K562 (cell line): ENCODE measurements around the gene PITPNM1. TPM values are rescaled to one million over a fixed set of nuclear protein-coding genes. Genes with fewer than 3 reads are reported as not detected.

ENCODE experiments used
- CEBPB ChIP-seq: fragments of 450-650 bp; IDR thresholded peaks from 2 replicates; pipeline ENCODE4 v1.6.1; 2016; ENCODE audit warnings: missing genetic modification characterization, missing compliant biosample characterization
- ETV5 ChIP-seq: sonication (generic); formaldehyde crosslinking; IDR thresholded peaks from 2 replicates; pipeline ENCODE4 v1.4.0; 2020; ENCODE audit warnings: low read depth, mild to moderate bottlenecking, missing genetic modification reagents
- L3MBTL2 ChIP-seq: fragments of 450-650 bp; IDR thresholded peaks from 2 replicates; pipeline ENCODE4 v1.6.1; 2016; ENCODE audit warnings: mild to moderate bottlenecking, moderate library complexity
- NFE2 ChIP-seq: IDR thresholded peaks from 2 replicates; pipeline ENCODE4 v1.6.1; 2014; ENCODE audit warnings: antibody characterized with exemption, low read depth
- SP1 ChIP-seq: sonication (generic); formaldehyde crosslinking; IDR thresholded peaks from 2 replicates; pipeline ENCODE4 v1.8.1; 2022; ENCODE audit warnings: mild to moderate bottlenecking, missing genetic modification reagents
- SUPT5H ChIP-seq: fragments of 450-650 bp; IDR thresholded peaks from 2 replicates; pipeline ENCODE4 v1.6.1; 2016
- TEAD1 ChIP-seq, 2 experiments: fragments of 450-650 bp in 1 of 2; sonication (generic) in 1 of 2; formaldehyde crosslinking; IDR thresholded peaks; 2 replicates each; pipeline versions ENCODE4 v1.4.0 to v1.8.0; 2020 to 2022; ENCODE audit warnings: mild to moderate bottlenecking in 2 of 2, missing genetic modification reagents in 1 of 2
- TEAD2 ChIP-seq: fragments of 450-650 bp; IDR thresholded peaks from 2 replicates; pipeline ENCODE4 v1.6.1; 2016; ENCODE audit warnings: missing genetic modification characterization, control low read depth, missing compliant biosample characterization
- ZNF197 ChIP-seq: fragments of 200-800 bp; sonication (Bioruptor generic); IDR thresholded peaks from 2 replicates; pipeline ENCODE4 v1.6.1; 2016; ENCODE audit warnings: low read depth, missing genetic modification characterization, missing compliant biosample characterization
- ZNF699 ChIP-seq: fragments of 250-450 bp; sonication (Bioruptor Pico); IDR thresholded peaks from 2 replicates; pipeline ENCODE4 v1.8.0; 2021; ENCODE audit warnings: mild to moderate bottlenecking, moderate library complexity; ENCODE audit not compliant: insufficient replicate concordance
- polyA plus RNA-seq, 8 experiments: library from polyadenylated mRNA; depleted of rRNA in 4 of 8; stranded (reverse) in 5 of 8; unstranded in 3 of 8; fragments of >200 nt; fragmentation: Nextera tagmentation in 2 of 8; fragmentation: Illumina TruSeq in 1 of 8; extraction: Ambion mirVana in 2 of 8; extraction: Trizol in 1 of 8; gene quantifications; 2 replicates each; pipeline versions ENCODE4 v1.2.1 to v1.2.3, GENCODE V29; 2011 to 2014; ENCODE audit warnings: inconsistent platforms in 1 of 8, missing spikeins in 1 of 8
- total RNA-seq, 7 experiments: library from RNA; depleted of rRNA in 6 of 7; stranded (reverse); fragments of >200 nt in 6 of 7; fragmentation: Illumina TruSeq in 2 of 7; extraction: Trizol in 2 of 7; gene quantifications; 2 replicates each; pipeline versions ENCODE4 v1.2.1 to v1.2.3, GENCODE V29; 2011 to 2021; ENCODE audit warnings: low replicate concordance in 1 of 7
- TF ChIP-seq, protein P1 (sequence below): IDR thresholded peaks from 2 replicates; pipeline ENCODE4 v1.6.1; 2011; ENCODE audit not compliant: insufficient read length; ENCODE audit errors: extremely low read depth
- TF ChIP-seq, protein P2 (sequence below), 2 experiments: fragments of 150-350 bp in 1 of 2; IDR thresholded peaks; 2 replicates each; pipeline ENCODE4 v1.6.1; 2012 to 2016; ENCODE audit warnings: low read depth in 2 of 2, low read length in 2 of 2, mild to moderate bottlenecking in 1 of 2, moderate library complexity in 1 of 2
- TF ChIP-seq, protein P3 (sequence below): sonication (generic); formaldehyde crosslinking; IDR thresholded peaks from 2 replicates; pipeline ENCODE4 v1.8.0; 2022; ENCODE audit warnings: mild to moderate bottlenecking, missing genetic modification reagents, borderline replicate concordance
- TF ChIP-seq, protein P4 (sequence below): sonication (generic); formaldehyde crosslinking; IDR thresholded peaks from 2 replicates; pipeline ENCODE4 v1.8.0; 2022; ENCODE audit warnings: missing genetic modification reagents, mild to moderate bottlenecking, moderate library complexity, borderline replicate concordance
- TF ChIP-seq, protein P5 (sequence below): fragments of 450-650 bp; IDR thresholded peaks from 2 replicates; pipeline ENCODE4 v1.6.1; 2017; ENCODE audit warnings: antibody characterized with exemption, mild to moderate bottlenecking

Gene PITPNM1
- total and polyA plus RNA-seq, 9 of the 15 experiments (the other 6 are each of a cell fraction or from before 2014, with no cell fraction given), result 0.11 to 53.7 (median 16.0) TPM

DNA sequence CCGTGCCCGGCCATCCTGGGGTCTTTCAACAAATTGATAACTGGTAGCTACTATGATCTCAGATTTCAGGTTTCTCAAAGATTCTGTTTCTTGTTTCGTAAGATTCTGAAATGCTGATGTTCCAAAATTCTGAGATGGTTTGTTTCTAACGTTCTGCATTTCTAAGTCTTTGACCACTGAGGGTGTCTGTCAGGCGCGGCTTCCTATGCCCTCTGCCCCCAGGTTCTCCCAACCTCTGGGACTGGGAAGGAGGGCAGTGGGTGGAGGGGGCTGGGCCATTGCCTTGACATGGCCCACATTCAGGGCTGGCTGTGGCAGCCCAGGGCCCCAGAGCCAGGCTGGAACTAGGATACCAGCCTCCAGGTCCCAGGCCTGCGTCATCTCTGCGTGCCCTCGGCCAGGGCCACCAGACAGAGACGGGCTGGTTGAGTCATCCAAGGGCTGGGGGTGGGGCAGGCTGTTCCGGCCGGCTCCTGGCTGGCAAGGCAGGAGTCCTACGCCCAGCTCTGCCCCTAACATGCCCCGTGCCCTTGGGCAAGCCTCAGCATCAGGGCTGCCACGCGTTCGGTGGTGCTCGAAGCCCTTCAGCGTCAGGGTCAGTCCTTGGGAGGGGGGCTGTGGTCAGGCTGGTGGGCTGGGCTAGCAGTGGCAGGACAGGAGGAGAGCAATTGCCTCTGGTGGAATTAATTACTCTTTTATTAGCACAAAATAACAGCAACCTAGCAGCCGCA lies 41.3 kb downstream of the PITPNM1 start (continued):
- TF ChIP-seq SP1 (CRISPR knock-in tag) (0 out of 2 replicates have a peak, but pooled peaks have one; percentile 23), ETV5 (peak; percentile 66), CEBPB (tag) (peak; percentile 53), ZNF699 (CRISPR knock-in tag) (no peak), NFE2 (peak; percentile 35; the same call in 1 of the 2 replicates), ZNF197 (CRISPR knock-in tag) (no peak), TEAD2 (no peak), L3MBTL2 (no peak), SUPT5H (peak; percentile 72), TEAD1 (CRISPR knock-in tag; IDR thresholded peaks at IDR 0.05) (peak; percentile 39 to 54; a peak in 2 of 4 replicates)
- TF ChIP-seq, protein P1, sequence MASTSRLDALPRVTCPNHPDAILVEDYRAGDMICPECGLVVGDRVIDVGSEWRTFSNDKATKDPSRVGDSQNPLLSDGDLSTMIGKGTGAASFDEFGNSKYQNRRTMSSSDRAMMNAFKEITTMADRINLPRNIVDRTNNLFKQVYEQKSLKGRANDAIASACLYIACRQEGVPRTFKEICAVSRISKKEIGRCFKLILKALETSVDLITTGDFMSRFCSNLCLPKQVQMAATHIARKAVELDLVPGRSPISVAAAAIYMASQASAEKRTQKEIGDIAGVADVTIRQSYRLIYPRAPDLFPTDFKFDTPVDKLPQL, result no peak
- TF ChIP-seq, protein P2, sequence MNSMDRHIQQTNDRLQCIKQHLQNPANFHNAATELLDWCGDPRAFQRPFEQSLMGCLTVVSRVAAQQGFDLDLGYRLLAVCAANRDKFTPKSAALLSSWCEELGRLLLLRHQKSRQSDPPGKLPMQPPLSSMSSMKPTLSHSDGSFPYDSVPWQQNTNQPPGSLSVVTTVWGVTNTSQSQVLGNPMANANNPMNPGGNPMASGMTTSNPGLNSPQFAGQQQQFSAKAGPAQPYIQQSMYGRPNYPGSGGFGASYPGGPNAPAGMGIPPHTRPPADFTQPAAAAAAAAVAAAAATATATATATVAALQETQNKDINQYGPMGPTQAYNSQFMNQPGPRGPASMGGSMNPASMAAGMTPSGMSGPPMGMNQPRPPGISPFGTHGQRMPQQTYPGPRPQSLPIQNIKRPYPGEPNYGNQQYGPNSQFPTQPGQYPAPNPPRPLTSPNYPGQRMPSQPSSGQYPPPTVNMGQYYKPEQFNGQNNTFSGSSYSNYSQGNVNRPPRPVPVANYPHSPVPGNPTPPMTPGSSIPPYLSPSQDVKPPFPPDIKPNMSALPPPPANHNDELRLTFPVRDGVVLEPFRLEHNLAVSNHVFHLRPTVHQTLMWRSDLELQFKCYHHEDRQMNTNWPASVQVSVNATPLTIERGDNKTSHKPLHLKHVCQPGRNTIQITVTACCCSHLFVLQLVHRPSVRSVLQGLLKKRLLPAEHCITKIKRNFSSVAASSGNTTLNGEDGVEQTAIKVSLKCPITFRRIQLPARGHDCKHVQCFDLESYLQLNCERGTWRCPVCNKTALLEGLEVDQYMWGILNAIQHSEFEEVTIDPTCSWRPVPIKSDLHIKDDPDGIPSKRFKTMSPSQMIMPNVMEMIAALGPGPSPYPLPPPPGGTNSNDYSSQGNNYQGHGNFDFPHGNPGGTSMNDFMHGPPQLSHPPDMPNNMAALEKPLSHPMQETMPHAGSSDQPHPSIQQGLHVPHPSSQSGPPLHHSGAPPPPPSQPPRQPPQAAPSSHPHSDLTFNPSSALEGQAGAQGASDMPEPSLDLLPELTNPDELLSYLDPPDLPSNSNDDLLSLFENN (IDR thresholded peaks at IDR 0.05; ENCODE audit: low read depth in 2 of 2, low read length in 2 of 2), result 0 out of 4 replicates have a peak, but pooled peaks of 1 of the 2 experiments have one; percentile 11
- TF ChIP-seq, protein P3, sequence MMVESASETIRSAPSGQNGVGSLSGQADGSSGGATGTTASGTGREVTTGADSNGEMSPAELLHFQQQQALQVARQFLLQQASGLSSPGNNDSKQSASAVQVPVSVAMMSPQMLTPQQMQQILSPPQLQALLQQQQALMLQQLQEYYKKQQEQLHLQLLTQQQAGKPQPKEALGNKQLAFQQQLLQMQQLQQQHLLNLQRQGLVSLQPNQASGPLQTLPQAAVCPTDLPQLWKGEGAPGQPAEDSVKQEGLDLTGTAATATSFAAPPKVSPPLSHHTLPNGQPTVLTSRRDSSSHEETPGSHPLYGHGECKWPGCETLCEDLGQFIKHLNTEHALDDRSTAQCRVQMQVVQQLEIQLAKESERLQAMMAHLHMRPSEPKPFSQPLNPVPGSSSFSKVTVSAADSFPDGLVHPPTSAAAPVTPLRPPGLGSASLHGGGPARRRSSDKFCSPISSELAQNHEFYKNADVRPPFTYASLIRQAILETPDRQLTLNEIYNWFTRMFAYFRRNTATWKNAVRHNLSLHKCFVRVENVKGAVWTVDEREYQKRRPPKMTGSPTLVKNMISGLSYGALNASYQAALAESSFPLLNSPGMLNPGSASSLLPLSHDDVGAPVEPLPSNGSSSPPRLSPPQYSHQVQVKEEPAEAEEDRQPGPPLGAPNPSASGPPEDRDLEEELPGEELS (CRISPR knock-in tag), result no peak
- TF ChIP-seq, protein P4, sequence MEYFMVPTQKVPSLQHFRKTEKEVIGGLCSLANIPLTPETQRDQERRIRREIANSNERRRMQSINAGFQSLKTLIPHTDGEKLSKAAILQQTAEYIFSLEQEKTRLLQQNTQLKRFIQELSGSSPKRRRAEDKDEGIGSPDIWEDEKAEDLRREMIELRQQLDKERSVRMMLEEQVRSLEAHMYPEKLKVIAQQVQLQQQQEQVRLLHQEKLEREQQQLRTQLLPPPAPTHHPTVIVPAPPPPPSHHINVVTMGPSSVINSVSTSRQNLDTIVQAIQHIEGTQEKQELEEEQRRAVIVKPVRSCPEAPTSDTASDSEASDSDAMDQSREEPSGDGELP (CRISPR knock-in tag), result peak; percentile 76
- TF ChIP-seq, protein P5, sequence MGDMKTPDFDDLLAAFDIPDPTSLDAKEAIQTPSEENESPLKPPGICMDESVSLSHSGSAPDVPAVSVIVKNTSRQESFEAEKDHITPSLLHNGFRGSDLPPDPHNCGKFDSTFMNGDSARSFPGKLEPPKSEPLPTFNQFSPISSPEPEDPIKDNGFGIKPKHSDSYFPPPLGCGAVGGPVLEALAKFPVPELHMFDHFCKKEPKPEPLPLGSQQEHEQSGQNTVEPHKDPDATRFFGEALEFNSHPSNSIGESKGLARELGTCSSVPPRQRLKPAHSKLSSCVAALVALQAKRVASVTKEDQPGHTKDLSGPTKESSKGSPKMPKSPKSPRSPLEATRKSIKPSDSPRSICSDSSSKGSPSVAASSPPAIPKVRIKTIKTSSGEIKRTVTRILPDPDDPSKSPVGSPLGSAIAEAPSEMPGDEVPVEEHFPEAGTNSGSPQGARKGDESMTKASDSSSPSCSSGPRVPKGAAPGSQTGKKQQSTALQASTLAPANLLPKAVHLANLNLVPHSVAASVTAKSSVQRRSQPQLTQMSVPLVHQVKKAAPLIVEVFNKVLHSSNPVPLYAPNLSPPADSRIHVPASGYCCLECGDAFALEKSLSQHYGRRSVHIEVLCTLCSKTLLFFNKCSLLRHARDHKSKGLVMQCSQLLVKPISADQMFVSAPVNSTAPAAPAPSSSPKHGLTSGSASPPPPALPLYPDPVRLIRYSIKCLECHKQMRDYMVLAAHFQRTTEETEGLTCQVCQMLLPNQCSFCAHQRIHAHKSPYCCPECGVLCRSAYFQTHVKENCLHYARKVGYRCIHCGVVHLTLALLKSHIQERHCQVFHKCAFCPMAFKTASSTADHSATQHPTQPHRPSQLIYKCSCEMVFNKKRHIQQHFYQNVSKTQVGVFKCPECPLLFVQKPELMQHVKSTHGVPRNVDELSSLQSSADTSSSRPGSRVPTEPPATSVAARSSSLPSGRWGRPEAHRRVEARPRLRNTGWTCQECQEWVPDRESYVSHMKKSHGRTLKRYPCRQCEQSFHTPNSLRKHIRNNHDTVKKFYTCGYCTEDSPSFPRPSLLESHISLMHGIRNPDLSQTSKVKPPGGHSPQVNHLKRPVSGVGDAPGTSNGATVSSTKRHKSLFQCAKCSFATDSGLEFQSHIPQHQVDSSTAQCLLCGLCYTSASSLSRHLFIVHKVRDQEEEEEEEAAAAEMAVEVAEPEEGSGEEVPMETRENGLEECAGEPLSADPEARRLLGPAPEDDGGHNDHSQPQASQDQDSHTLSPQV, result peak; percentile 96
